Activated CD4-positive, alpha-beta memory T cell treated with anti-CD3 and anti-CD28 coated beads, Interleukin-2, amount 10 ng/mL, durations not matched to agents 7 days and 5 days (primary cell): Measurements from ENCODE around the gene TBX4. TPM values are rescaled to one million over a fixed set of nuclear protein-coding genes. Genes with fewer than 3 reads are reported as not detected.

Experiments used
- CTCF ChIA-PET: fragments of 350-600 bp; sonication (Branson Sonifier 250); formaldehyde crosslinking; loops from one replicate; lab custom pipeline; 2021; ENCODE audit warnings: antibody characterized with exemption, inconsistent platforms; lab: Charles Lee
- POLR2A ChIA-PET: fragments of 350-600 bp; sonication (Branson Sonifier 250); formaldehyde crosslinking; loops from one replicate; lab custom pipeline; 2021; ENCODE audit warnings: antibody characterized with exemption; lab: Charles Lee
- DNase-seq: peaks from one replicate; pipeline ENCODE4 v3.0.0-alpha.2; 2020
- H3K27ac Mint-ChIP-seq: one replicate; pipeline ENCODE4 v1.8.0; 2021; ENCODE audit warnings: mild to moderate bottlenecking, mixed read lengths
- H3K27me3 Mint-ChIP-seq: one replicate; pipeline ENCODE4 v1.8.0; 2021; ENCODE audit warnings: mixed read lengths
- H3K36me3 Mint-ChIP-seq: one replicate; pipeline ENCODE4 v1.8.0; 2021; ENCODE audit warnings: low read depth, mixed read lengths
- H3K4me1 Mint-ChIP-seq: one replicate; pipeline ENCODE4 v1.8.0; 2021; ENCODE audit warnings: mixed read lengths
- H3K4me3 Mint-ChIP-seq: one replicate; pipeline ENCODE4 v1.8.0; 2021; ENCODE audit warnings: mild to moderate bottlenecking, mixed read lengths
- H3K9me3 Mint-ChIP-seq: one replicate; pipeline ENCODE4 v1.8.0; 2021; ENCODE audit warnings: mixed read lengths
- total RNA-seq, 2 experiments: library from RNA; stranded (reverse); gene quantifications; one replicate each; pipeline ENCODE4 v1.2.3, GENCODE V29; 2021

TBX4 gene
- total RNA-seq, 2 experiments from 2014 or later: not detected

- Mint-ChIP-seq H3K4me3 (no peak overlapping the region), H3K9me3 (no peaks in the 10 kb centered on the region), H3K4me1 (no peaks in the 10 kb centered on the region), H3K36me3 (no peaks in the 10 kb centered on the region), H3K27me3 (peaks cover 1% of the 10 kb centered on the region), H3K27ac (no peak overlapping the region)
- CTCF ChIA-PET: no interaction called here
- POLR2A ChIA-PET: no interaction called here
- no peak for DNase-seq
Measured at GRCh38 chr17:61482467-61482866, 30.2 kb downstream of the TBX4 start.

GRCh38 chr17:61483778-61484116 lies 31.5 kb downstream of the TBX4 start:
- no peaks in the 10 kb centered on the region for H3K4me1 Mint-ChIP-seq
- no peak for DNase-seq
- H3K27ac Mint-ChIP-seq: no peak overlapping the region
- no peaks in the 10 kb centered on the region for H3K27me3 Mint-ChIP-seq
- ChIA-PET CTCF (no interaction called here), POLR2A (no interaction called here)
- H3K4me3 Mint-ChIP-seq: no peak overlapping the region
- no peaks in the 10 kb centered on the region for H3K36me3 Mint-ChIP-seq
- no peaks in the 10 kb centered on the region for H3K9me3 Mint-ChIP-seq

GRCh38 chr17:61484174-61484573 lies 32.0 kb downstream of the TBX4 start:
- DNase-seq: no peak
- ChIA-PET CTCF (no interaction called here), POLR2A (no interaction called here)
- Mint-ChIP-seq H3K36me3 (no peaks in the 10 kb centered on the region), H3K4me3 (no peak overlapping the region), H3K9me3 (no peaks in the 10 kb centered on the region), H3K27ac (no peak overlapping the region), H3K27me3 (no peaks in the 10 kb centered on the region), H3K4me1 (no peaks in the 10 kb centered on the region)

- Mint-ChIP-seq H3K4me1 (no peaks in the 10 kb centered on the region), H3K36me3 (no peaks in the 10 kb centered on the region), H3K27me3 (no peaks in the 10 kb centered on the region), H3K4me3 (no peak overlapping the region), H3K9me3 (no peaks in the 10 kb centered on the region), H3K27ac (no peak overlapping the region)
- no peak for DNase-seq
- POLR2A ChIA-PET: no interaction called here
- CTCF ChIA-PET: no interaction called here
Measured at GRCh38 chr17:61485067-61485775, 33.0 kb downstream of the TBX4 start.

- H3K9me3 Mint-ChIP-seq: no peaks in the 10 kb centered on the region
- H3K27ac Mint-ChIP-seq: no peak overlapping the region
- POLR2A ChIA-PET: no interaction called here
- no peaks in the 10 kb centered on the region for H3K36me3 Mint-ChIP-seq
- CTCF ChIA-PET: no interaction called here
- no peak overlapping the region for H3K4me3 Mint-ChIP-seq
- H3K4me1 Mint-ChIP-seq: no peaks in the 10 kb centered on the region
- H3K27me3 Mint-ChIP-seq: no peaks in the 10 kb centered on the region
- DNase-seq: no peak
Measured at GRCh38 chr17:61486135-61487120, 34.2 kb downstream of the TBX4 start.

GRCh38 chr17:61487161-61487988 lies 35.2 kb downstream of the TBX4 start:
- Mint-ChIP-seq H3K9me3 (no peaks in the 10 kb centered on the region), H3K36me3 (no peaks in the 10 kb centered on the region), H3K27ac (no peak overlapping the region), H3K27me3 (no peaks in the 10 kb centered on the region), H3K4me3 (no peak overlapping the region), H3K4me1 (no peaks in the 10 kb centered on the region)
- POLR2A ChIA-PET: no interaction called here
- DNase-seq: no peak
- CTCF ChIA-PET: no interaction called here

GRCh38 chr17:61487989-61488595 lies 35.9 kb downstream of the TBX4 start:
- Mint-ChIP-seq H3K4me3 (no peak overlapping the region), H3K4me1 (no peaks in the 10 kb centered on the region), H3K36me3 (no peaks in the 10 kb centered on the region), H3K27ac (no peak overlapping the region), H3K9me3 (no peaks in the 10 kb centered on the region), H3K27me3 (no peaks in the 10 kb centered on the region)
- no peak for DNase-seq
- CTCF ChIA-PET: no interaction called here
- POLR2A ChIA-PET: no interaction called here

GRCh38 chr17:61488878-61489718 lies 36.9 kb downstream of the TBX4 start:
- no peaks in the 10 kb centered on the region for H3K4me1 Mint-ChIP-seq
- H3K4me3 Mint-ChIP-seq: no peak overlapping the region
- H3K9me3 Mint-ChIP-seq: no peaks in the 10 kb centered on the region
- H3K27me3 Mint-ChIP-seq: no peaks in the 10 kb centered on the region
- no peaks in the 10 kb centered on the region for H3K36me3 Mint-ChIP-seq
- no peak for DNase-seq
- ChIA-PET POLR2A (no interaction called here), CTCF (no interaction called here)
- no peak overlapping the region for H3K27ac Mint-ChIP-seq

GRCh38 chr17:61489719-61490490 lies 37.7 kb downstream of the TBX4 start:
- peaks cover 3% of the 10 kb centered on the region for H3K27me3 Mint-ChIP-seq
- H3K27ac Mint-ChIP-seq: no peak overlapping the region
- no peaks in the 10 kb centered on the region for H3K9me3 Mint-ChIP-seq
- no peaks in the 10 kb centered on the region for H3K4me1 Mint-ChIP-seq
- no peak overlapping the region for H3K4me3 Mint-ChIP-seq
- no peaks in the 10 kb centered on the region for H3K36me3 Mint-ChIP-seq
- ChIA-PET POLR2A (no interaction called here), CTCF (no interaction called here)
- DNase-seq: no peak

GRCh38 chr17:61490540-61490975 lies 38.3 kb downstream of the TBX4 start:
- no peak overlapping the region for H3K27ac Mint-ChIP-seq
- ChIA-PET POLR2A (no interaction called here), CTCF (no interaction called here)
- H3K27me3 Mint-ChIP-seq: peaks cover 4% of the 10 kb centered on the region
- H3K9me3 Mint-ChIP-seq: no peaks in the 10 kb centered on the region
- no peaks in the 10 kb centered on the region for H3K36me3 Mint-ChIP-seq
- peaks cover 2% of the 10 kb centered on the region for H3K4me1 Mint-ChIP-seq
- H3K4me3 Mint-ChIP-seq: no peak overlapping the region
- DNase-seq: no peak

GRCh38 chr17:61491981-61492380 lies 39.8 kb downstream of the TBX4 start:
- no peaks in the 10 kb centered on the region for H3K9me3 Mint-ChIP-seq
- H3K27ac Mint-ChIP-seq: no peak overlapping the region
- ChIA-PET POLR2A (no interaction called here), CTCF (no interaction called here)
- H3K4me3 Mint-ChIP-seq: no peak overlapping the region
- DNase-seq: no peak
- H3K36me3 Mint-ChIP-seq: no peaks in the 10 kb centered on the region
- H3K27me3 Mint-ChIP-seq: peaks cover 6% of the 10 kb centered on the region
- peaks cover 6% of the 10 kb centered on the region for H3K4me1 Mint-ChIP-seq
